CD4-positive, alpha-beta T cell treated with Interleukin-6 at 100 ng/mL for 8 hours (primary cell): Measurements from ENCODE around the gene ITGAE.
A peak's percentile ranks its signal among the peaks of the same experiment; 100 is the strongest.

Experiments
- DNase-seq: peaks from one replicate; pipeline ENCODE4 v3.0.0-alpha.2; 2020; ENCODE audit warnings: mixed read lengths, low spot score

ITGAE gene

DNA sequence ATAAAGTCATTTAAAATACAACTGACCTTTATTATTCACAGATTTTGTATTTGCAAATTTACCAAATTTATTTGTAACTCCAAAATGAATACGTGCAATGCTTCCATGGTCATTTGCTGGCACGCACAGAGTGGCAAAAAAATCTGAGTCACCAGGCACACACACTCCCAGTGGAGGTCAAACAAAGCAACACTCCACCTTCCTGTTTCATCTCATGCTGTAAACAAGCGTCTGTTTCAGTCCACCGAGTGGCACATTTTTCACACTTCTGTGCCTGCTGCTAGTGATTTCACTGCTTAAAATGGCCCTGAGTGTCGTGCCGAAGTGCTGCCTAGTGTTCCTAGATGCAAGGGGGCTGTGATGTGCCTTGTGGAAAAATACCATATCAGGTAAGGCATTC lies 17.8 kb upstream of the ITGAE start:
- no peak for DNase-seq

DNA sequence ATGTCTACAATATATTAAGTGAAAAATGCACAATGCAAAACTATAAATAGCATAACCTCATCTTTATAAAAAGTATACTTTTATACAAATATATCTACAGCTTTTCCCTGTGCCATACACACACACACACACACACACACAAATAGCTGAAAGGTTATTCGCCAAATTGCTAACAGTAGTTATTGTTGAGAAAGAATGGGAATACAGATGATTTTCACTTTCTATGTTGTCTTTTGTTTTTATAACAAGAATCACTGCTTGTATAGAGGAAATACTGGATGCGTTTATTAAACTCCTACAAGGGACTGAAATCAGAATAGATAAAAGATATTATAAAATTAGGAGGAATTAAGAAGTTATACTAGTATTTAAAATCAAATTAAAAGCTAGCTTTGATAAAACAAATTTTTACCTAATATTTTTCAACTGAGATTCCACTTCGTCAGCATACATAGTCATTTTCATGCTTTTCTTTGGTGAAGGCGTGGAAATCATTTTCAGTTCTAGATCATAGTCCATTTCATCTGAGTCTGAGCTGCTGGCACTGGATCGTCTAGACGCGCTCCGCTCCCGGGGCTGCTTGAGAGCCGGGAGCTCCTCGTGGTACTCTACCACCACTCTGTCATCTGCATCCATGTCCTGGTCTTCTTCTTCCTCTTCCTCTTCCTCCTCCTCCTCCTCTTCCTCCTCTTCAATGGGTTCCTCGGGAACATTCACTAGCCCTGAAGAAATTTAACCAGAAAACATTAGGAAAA lies 17.0 kb upstream of the ITGAE start:
- DNase-seq = no peak

DNA sequence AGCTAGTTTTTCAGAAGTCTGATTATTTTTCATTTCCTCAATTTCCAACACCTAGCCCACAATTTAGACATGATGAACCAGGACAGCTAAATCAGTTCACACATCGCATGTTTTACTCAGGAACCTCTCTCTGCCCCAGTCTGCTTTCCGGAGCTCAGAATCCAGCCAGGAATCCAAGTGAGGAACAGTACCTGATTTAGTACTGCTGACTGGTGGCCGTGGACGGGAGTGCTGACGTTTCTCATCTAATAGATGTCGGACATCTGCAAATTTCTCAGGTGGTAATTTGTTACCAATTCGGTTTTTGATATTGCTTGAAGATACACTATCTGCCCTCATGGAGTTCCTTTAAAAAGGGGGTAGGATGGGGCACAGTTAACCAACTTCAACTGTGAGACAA lies 14.9 kb upstream of the ITGAE start:
- no peak for DNase-seq

DNA sequence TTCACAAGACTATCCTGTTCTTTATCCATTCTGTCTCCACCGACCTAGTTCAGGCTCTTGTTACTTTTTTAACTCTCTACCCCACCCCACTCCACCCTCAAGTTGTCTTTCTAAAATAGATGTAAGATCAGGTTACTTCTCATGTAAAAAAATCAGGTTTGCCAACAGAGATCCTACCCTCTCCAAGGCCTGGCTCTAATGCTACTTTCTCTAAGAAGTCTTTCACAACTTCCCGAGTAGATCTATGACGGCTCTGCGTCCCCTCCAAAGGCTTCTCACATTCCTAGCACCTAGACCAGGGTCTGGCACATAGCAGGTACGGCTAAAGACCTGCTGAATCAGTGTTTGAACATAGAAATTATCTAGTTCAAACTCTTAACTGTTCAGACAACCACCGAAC lies 14.1 kb upstream of the ITGAE start:
- DNase-seq = no peak

DNA sequence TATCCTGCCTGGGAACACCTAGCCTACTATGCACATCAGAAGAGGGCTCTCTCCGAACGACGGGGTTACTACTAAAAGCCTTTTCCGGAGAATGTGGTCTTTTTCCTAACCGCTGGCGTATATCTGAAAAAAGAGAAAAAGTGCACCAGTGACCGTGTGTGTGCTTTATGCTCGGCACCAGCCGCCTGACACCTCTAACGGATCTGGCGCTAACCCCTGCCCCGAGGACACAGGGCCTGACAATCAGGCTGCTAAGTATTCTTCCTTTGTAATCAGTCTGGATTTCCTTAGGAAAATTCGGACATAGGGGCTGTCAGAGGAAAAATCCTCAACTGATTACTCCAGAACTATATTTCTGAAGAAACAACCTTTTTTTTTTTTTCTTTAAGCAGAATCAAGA lies 13.4 kb upstream of the ITGAE start:
- no peak for DNase-seq

DNA sequence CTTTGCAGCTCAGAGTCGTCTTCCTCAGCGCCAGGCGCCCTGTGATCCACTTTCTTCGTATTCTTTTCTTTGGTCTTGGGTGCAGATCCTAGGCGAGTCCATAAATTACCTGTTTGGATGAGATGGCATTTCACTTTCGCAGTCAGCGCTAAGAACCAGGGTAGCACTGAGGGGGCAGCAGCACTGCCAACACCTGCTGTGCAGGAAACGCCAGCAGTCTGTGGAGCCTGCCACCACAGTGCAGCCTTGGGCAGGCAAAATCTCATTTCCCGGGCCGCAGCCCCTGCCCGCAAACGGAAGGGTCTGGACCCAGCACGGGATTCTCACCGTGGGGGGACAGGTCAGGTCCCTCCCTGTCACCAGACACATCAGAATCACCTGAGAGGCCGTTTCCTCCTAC lies 12.2 kb upstream of the ITGAE start:
- DNase-seq = no peak

DNA sequence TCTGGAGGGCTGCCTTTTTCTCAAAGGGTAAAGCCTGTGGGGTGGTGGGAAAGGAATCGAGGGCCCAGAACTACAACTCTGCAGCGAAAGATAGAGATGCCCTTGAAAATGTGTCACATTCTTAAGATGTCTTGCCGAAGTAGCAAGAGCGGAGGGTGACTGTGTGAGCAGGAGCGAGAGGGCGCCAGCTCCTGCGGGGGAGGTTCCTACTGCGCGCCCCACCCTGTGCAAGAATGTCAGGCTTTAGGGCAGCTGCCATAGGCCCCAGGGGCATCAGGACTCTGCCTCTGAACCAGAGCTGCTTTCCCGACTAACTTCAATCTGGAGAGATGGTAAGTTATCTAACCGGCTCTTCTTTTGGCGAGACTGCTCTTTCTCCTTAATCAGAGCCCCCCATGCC lies 11.8 kb upstream of the ITGAE start:
- no peak for DNase-seq

DNA sequence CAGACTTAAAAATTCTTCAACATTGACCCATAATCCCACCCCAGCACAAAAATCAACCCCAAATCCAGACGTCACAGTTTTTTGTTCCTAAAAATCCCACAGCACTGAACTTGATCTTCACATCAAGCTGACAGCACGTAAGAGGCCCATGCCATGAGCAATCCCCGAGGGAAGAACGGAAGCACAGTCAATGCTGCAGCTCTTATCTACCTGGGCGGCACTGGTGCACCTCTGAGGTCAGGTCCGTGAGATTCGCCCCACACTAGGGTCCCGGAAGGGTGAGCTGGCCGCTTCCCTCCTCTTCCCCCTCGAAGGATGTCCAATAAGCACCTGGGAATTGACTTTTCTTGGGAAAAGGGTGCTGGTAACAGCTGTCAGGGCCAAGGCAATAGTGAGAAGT lies 11.3 kb upstream of the ITGAE start:
- no peak for DNase-seq

DNA sequence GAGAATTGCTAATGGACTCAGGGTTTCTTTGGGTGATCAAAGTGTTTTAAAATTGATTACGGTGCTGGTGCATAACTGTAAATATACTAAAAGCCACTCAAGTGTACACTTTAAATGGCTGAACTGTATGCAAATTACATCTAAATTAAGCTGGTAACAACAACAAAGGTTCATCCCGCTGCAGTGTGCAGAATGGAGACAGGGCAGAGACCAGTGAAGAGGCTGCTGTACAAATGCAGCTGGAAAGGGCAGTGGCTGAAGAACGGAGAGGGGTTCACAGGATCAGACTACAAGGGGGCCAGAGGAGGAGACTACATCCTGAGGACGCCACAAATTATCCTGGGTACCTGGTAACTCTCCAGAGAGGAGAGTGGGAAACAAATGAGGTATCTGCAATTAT lies 9.0 kb upstream of the ITGAE start:
- no peak for DNase-seq

DNA sequence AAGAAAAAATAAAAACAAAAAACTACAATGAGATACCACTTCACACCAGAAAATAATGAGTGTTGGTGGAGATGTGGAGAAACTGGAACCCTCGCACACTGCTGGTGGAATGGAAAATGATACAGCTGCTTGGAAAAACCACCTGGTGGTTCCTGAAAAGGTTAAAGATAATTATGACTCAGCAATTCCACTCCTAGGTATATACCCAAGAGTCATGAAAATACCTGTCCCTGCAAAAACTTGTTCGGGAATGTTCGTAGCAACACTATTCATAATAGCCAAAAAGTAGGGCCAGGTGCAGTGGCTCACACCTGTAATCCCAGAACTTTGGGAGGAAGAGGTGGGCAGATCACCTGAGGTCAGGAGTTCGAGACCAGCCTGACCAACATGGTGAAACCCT lies 8.1 kb upstream of the ITGAE start:
- DNase-seq = no peak

DNA sequence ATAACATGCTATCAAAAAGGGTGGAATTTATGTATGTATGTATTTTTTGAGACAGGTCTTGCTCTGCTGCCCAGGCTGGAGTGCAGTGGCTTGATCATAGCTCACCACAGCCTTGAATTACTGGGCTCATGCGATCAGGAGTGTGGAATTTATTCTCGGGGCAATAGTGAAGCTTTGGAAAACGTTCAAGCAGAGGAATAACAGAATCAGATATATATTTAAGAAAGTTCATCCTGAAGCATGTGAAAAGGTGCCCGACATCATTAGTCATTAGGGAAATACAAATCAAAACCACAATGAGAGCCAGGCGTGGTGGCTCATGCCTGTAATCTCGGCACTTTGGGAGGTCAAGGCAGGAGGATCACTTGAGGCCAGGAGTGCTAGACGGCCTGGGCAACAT lies 7.7 kb upstream of the ITGAE start:
- DNase-seq = no peak

DNA sequence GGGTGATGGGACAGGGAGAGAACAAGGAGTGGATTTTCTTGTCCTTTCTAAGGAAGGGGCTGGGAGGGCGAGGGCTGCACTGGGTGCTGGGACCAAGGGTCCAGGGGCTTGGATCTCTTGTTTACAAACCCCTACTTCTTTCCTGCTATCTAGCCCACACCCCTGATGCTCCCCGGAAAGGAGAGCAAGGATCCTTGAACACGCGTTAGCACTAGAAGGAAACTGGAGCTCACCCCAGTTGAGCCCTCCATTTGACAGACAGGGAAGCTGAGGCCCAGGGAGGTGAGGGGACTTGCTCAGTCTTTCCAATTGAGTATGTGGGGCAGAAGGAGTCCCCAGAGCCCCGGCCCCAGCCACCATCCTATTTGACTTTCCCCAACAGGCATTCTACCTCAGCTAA lies 4.6 kb upstream of the ITGAE start:
- DNase-seq = no peak

DNA sequence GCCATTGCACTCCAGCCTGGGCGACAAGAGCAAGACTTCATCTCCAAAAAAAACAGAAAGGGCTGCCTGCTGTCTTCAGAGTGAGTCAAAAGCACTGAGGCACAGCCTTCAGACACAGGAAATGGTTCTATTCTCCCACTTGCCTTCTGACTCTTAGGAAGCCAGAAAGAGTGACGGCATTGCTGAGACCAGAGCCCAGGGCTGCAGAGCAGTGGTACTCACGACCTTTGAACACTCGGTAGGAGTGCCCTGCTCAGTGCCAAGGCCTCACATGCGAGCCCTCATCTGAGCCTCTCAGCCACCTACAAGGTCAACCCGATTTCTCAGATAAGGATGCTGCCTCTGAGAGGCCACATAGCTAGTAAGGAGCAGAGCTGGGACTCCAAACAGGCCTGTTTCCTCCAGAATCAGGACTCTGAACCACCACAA lies 3.5 kb upstream of the ITGAE start:
- DNase-seq = no peak

DNA sequence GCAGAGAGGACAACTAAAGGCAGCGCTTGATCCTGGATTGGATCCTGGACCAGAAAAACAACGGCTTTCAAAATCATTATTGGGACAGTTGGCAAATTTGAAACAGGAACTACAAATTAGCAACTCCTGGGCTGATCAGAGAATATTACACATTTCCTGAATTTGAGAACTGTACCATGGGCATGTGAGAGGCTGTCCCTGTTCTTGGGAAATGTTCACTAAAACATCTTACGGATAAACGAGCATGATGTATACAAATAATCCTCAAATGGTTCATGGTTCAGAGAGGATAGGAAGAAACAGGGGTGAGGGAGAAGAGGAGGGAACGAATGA lies 2.3 kb upstream of the ITGAE start:
- DNase-seq = no peak

DNA sequence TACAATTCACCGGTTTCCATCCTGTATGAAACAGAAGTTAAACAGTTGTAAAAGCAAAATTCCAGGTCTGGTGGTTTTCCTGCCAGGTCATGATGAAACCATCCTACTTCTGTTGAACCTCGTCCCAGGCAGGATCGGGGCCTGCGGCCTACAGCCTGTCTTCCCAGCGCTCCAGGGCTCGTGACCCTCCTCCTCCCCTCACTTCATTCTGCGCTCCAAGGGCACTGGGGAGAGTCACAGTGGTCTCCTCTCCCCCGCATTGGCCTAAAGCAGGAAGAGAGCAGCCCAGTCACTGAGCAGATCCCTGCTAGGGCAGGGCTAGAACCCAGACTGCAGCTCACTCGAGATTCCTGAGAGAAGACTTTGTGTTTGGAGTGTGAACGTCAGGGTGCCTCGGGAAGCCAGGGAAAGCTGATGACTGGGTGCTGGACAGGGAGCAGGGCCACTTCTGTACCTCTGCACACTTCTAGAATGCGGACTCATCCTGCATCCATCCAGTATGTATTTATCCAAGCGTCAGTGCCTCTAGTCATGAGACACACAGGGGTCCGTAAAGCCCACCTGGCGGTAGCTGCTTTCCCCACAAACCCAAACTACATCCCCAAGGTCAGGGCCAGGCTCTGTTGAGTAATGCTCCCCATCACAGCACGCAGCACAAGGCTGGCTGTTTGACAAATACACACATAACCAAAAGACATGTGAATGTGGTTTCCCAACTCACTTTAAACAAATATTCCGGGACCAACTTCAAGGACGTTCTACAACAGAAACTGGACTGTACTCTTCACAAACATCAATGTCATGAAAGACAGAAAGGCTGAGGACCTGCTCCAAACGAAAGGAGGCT lies 1.7 kb upstream of the ITGAE start:
- no peak for DNase-seq

DNA sequence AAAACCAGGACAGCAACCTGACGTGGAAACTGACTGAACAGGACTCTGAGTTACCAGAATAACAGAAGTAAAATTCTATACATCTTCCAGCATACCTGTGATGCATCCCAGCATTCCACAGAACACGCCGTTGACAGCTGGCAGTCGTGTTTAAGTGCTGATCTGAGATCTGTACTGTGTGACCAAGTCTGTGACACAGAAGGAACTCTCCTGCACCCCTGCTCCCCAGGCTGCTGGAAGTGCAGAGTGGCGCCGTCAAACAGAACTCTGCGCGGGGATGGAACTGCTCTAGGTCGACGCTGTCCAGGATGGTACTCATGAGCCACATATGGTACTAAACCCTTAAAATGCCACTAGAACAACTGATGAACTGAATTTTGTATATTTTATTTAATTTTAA lies 804 bp upstream of the ITGAE start:
- DNase-seq = no peak

DNA sequence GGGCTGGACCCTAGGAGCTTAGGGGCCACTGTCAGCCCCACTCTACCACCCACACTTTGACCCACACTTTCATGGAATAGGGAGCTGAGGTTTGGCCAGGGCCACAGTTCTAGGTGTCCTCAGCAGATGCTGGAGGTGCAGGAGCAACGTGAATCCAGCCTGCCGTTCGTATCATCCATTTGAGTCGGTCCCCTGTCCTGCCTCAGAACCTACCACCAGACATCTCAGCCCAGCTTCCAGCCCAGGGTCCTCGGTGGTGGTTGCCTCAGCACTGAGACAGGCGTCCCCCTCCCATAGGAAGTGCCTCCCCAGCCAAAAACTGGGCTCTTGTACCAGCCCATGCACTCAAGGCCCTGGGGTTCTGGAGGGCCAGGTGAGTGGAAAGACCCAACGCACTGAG lies 359 bp upstream of the ITGAE start:
- DNase-seq = no peak

DNA sequence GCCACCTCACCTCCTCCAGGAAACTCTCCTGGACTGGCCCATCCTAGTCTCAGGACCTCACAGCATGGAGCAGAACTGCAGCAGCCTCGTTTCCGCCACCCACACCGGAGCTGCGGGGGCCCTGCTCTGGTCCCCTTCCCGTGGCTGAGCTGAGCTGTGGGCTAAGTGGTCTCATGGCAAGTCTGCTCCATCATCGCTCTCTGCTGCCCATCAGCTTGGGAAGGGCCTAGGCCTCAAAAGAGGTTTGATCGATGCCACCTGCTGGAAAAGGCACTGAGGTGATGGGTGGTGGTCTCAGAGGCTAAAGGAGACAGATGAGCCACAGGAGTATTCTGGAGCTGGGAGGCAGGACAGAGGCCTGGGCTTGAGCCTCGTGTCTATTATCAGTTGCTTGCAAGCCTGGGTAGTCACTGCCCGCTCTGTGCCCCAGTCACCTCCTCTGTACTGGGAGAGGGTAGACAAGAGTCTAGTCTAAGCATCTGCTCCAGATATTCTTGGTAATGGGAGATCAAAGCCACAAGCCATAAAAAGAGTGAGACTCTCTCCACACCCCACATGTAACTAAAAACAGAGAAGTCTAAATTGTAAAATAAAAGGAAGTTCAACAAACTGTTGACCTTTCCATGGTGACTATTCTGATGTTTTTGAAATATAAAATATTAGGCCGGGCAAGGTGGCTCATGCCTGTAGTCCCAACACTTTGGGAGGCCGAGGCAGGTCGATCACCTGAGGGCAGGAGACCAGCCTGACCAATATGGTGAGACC lies 1.6 kb downstream of the ITGAE start:
- DNase-seq = no peak

DNA sequence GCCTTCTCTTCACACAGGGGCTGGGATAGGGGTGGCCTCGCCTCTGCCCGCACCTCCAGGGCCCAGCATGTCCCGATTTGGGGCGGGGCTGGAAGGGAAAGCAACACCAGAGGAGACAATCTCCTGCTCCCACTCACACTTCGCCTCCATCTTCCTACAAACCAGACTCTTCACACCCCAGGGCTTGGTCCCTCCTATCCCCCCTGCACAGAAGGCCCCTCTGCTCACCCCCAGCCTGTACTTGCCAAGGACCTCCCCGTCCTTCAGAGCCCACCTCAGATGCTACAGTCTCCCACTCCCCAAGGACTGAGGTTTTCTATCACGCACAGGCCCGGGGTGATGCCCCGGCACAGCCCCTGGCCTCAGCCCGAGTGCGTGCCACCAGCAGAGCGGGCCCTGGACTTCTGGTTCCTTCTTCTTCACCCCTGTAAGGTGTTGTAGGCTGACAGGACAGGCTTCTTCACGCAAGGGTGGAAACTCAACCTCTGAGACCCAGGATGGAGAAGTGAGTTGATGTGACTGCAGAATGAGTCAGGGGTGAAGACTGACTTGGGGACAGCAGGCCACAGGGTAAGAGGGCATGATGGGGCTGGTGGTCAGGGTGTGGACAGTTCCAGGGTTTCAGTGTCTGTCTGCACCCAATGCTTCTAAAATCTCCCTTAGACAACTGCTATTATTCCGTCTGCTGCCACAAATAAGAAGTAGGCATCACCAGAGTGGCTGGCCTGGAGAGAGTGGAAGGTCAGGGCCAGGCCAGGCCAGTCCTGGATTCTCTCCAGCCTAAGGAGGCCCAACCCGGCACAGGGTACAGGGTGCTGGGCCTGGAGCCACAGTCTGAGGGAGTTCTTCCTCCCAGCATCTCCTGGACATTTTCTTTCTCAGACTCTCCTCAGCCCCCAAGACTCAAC lies 2.5 kb downstream of the ITGAE start:
- no peak for DNase-seq

DNA sequence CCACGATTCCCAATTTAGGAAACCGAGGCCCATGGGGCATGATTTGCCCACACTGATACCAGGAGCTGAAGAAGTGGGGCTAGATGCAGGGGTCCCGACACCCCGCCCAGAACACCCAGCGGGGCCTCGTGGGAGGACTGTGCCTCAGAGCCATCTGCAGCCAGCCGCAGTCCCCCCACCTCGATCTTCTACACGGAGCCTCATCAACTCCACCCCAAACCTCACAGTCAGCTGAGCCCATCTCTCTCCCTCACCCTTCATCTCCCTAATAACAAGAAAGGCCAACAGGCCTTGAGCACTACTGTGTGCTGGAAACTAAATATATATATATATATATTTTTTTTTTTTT lies 4.2 kb downstream of the ITGAE start:
- peak; percentile 39 for DNase-seq

DNA sequence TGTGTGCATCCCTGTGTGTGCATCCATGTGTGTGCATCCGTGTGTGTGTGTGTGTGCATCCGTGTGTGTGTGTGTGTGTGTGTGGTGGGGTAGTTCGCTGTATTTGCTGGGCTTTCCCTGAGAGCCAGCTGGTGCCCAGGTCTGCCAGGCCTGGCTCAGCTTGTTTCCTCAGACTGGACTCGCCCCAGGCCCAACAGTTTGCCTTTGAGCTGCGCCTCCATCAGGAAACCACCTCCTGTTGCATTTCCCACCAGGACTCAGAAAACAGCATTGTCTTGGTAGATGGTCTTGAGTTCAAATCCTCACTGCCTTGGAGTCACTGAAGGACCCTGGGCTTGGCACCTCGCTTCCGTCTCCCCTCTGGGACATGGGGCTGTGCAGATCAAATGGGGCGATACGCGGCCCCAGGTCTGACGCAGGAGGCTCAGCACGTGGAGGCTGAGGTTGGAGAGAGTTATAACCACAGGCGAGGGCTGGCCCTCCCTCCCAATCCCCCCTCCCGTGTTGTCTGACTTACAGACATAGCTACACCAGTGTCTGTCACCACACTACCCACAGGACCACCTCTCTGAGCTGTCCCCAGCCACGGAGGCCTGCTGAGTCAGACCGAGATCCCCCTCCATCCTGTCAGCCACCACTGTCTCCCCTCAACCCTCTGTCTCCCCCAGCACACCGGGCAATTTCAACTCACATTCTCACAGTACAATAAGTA lies 4.7 kb downstream of the ITGAE start:
- peak; percentile 73 for DNase-seq
